CD14-positive monocyte (primary cell): Measurements from ENCODE around the gene PDCD1. TPM values are rescaled to one million over a fixed set of nuclear protein-coding genes. Genes with fewer than 3 reads are reported as not detected.
"Not testable (repeated sequence)": the region's sequence is repeated elsewhere in the genome, so short reads cannot be mapped to it uniquely, and the experiment has no call there.

Source experiments
- DNase-seq, 3 donors: peaks; one replicate each; pipeline ENCODE4 v3.0.0-alpha.2; 2011 to 2022
- H2AFZ ChIP-seq: 2 replicates; pipeline ENCODE4 v1.6.0; 2012; ENCODE audit warnings: mild to moderate bottlenecking, low read depth, low read length, inconsistent platforms; ENCODE audit not compliant: insufficient read depth, poor library complexity, severe bottlenecking
- H3K27ac ChIP-seq, 2 donors: 1 replicate in 1 of 2; 2 replicates in 1 of 2; pipeline ENCODE4 v1.5.1; 2012 to 2013; ENCODE audit warnings: low read length in 2 of 2, control low read depth in 1 of 2, inconsistent platforms in 1 of 2, low read depth in 1 of 2, mild to moderate bottlenecking in 1 of 2
- H3K27me3 ChIP-seq, 2 donors: one replicate each; pipeline versions ENCODE4 v1.6.0 to v1.6.1; 2011 to 2013; ENCODE audit warnings: low read length in 2 of 2; ENCODE audit not compliant: control insufficient read depth in 2 of 2, insufficient read depth in 2 of 2
- H3K36me3 ChIP-seq, 2 donors: replicated peaks in 1 of 2; 1 replicate in 1 of 2; 2 replicates in 1 of 2; pipeline versions ENCODE4 v1.5.1 to v1.6.1; 2012 to 2013; ENCODE audit warnings: low read length in 2 of 2, control low read depth in 1 of 2, inconsistent platforms in 1 of 2, mild to moderate bottlenecking in 1 of 2; ENCODE audit not compliant: insufficient read depth in 2 of 2, control insufficient read depth in 1 of 2
- H3K4me1 ChIP-seq, 2 donors: 1 replicate in 1 of 2; 2 replicates in 1 of 2; pipeline versions ENCODE4 v1.5.1 to v1.6.1; 2012 to 2013; ENCODE audit warnings: low read length in 2 of 2, control low read depth in 1 of 2, inconsistent platforms in 1 of 2, mild to moderate bottlenecking in 1 of 2, moderate library complexity in 1 of 2; ENCODE audit not compliant: insufficient read depth in 2 of 2, control insufficient read depth in 1 of 2
- H3K4me2 ChIP-seq: replicated peaks from 2 replicates; pipeline ENCODE3; 2012; ENCODE audit warnings: low read length, moderate library complexity, mild to moderate bottlenecking; ENCODE audit not compliant: poor library complexity, severe bottlenecking; ENCODE audit errors: extremely low read depth
- H3K4me3 ChIP-seq, 3 experiments: fragments of 200-600 bp in 1 of 3; sonication (generic) in 1 of 3; replicated peaks in 1 of 3; 1 replicate in 2 of 3; 2 replicates in 1 of 3; pipeline ENCODE4 v1.5.1; 2011 to 2013; ENCODE audit warnings: low read length in 3 of 3, mild to moderate bottlenecking in 3 of 3, control low read depth in 2 of 3, low read depth in 2 of 3, inconsistent platforms in 1 of 3, moderate library complexity in 1 of 3
- H3K79me2 ChIP-seq: 2 replicates; pipeline ENCODE4 v1.6.0; 2012; ENCODE audit warnings: mild to moderate bottlenecking, control low read depth, inconsistent platforms, low read length, moderate library complexity; ENCODE audit not compliant: insufficient read depth
- H3K9ac ChIP-seq: 2 replicates; pipeline ENCODE4 v1.6.0; 2017; ENCODE audit warnings: low read length, mild to moderate bottlenecking; ENCODE audit not compliant: insufficient read depth, poor library complexity, severe bottlenecking
- H3K9me3 ChIP-seq, 2 donors: replicated peaks in 1 of 2; 1 replicate in 1 of 2; 2 replicates in 1 of 2; pipeline versions ENCODE4 v1.5.1 to v1.6.1; 2012 to 2013; ENCODE audit warnings: low read length in 2 of 2, control low read depth in 1 of 2; ENCODE audit not compliant: control insufficient read depth in 1 of 2, insufficient read depth in 1 of 2
- H4K20me1 ChIP-seq: 2 replicates; pipeline ENCODE4 v1.6.0; 2012; ENCODE audit warnings: mild to moderate bottlenecking, low read length, control low read depth, moderate library complexity; ENCODE audit not compliant: insufficient read depth
- H3K27ac Mint-ChIP-seq, 7 donors: one replicate each; pipeline ENCODE4 v1.8.0; 2020; ENCODE audit warnings: mild to moderate bottlenecking in 7 of 7, mixed read lengths in 7 of 7, moderate library complexity in 6 of 7, inconsistent platforms in 2 of 7
- H3K27me3 Mint-ChIP-seq, 3 donors: one replicate each; pipeline ENCODE4 v1.8.0; 2021 to 2022; ENCODE audit warnings: low read depth in 3 of 3, mild to moderate bottlenecking in 3 of 3, mixed read lengths in 3 of 3, moderate library complexity in 3 of 3, inconsistent platforms in 1 of 3
- H3K36me3 Mint-ChIP-seq, 2 donors: one replicate each; pipeline ENCODE4 v1.8.0; 2020; ENCODE audit warnings: mixed read lengths in 2 of 2, inconsistent platforms in 1 of 2, mild to moderate bottlenecking in 1 of 2
- H3K4me1 Mint-ChIP-seq: one replicate; pipeline ENCODE4 v1.8.0; 2020; ENCODE audit warnings: mild to moderate bottlenecking, mixed read lengths
- H3K4me3 Mint-ChIP-seq, 2 donors: one replicate each; pipeline ENCODE4 v1.8.0; 2020; ENCODE audit warnings: mild to moderate bottlenecking in 2 of 2, mixed read lengths in 2 of 2, moderate library complexity in 1 of 2
- H3K9me3 Mint-ChIP-seq, 7 donors: one replicate each; pipeline ENCODE4 v1.8.0; 2020 to 2022; ENCODE audit warnings: mixed read lengths in 7 of 7, mild to moderate bottlenecking in 6 of 7, moderate library complexity in 6 of 7, inconsistent platforms in 2 of 7
- WGBS: methylation state at CpG from one replicate; pipeline ENCODE4 v1.1.5; 2013; ENCODE audit warnings: missing lambda C conversion rate; ENCODE audit not compliant: insufficient coverage; 5-methylcytosine and 5-hydroxymethylcytosine counted together
- intact Hi-C, 2 donors: fragments of 100-400 bp; cut with micrococcal nuclease; formaldehyde crosslinking; loops; one replicate each; pipeline versions ENCODE4 v1.15.0 to v1.15.1; 2023
- polyA plus RNA-seq, 3 donors: library from polyadenylated mRNA; depleted of rRNA in 1 of 3; unstranded in 2 of 3; stranded (reverse) in 1 of 3; fragments of 300-500 nt in 2 of 3; fragments of >200 nt in 1 of 3; fragmentation: Illumina TruSeq in 2 of 3; gene quantifications; 1 replicate in 2 of 3; 2 replicates in 1 of 3; pipeline ENCODE4 v1.2.3, GENCODE V29; 2012 to 2021
- TF ChIP-seq, protein P1 (sequence below): fragments of 200-600 bp; IDR thresholded peaks from one replicate; pipeline ENCODE4 v1.8.0; 2022; ENCODE audit warnings: antibody characterized with exemption, mild to moderate bottlenecking

Gene PDCD1
- polyA plus RNA-seq, 3 donors, result 0.08 TPM; not detected in 2

GRCh38 chr2:241818943-241819270 is 39.8 kb downstream of the PDCD1 start:
- Mint-ChIP-seq H3K27me3 (peaks cover 10 to 17% (median 14%) of the 10 kb centered on the region in 3 donors), H3K27ac (peak overlapping the region in 3 of 7 donors; percentile 7 to 70 (median 40)), H3K9me3 (peaks cover 2 to 10% (median 7%) of the 10 kb centered on the region in 7 donors), H3K4me1 (peaks cover 19% of the 10 kb centered on the region), H3K36me3 (no peaks in the 10 kb centered on the region), H3K4me3 (no peak overlapping the region)
- Histone ChIP-seq H3K36me3 (no peaks in the 10 kb centered on the region), H4K20me1 (no peaks in the 10 kb centered on the region), H3K27ac (no peak overlapping the region), H3K79me2 (no peaks in the 10 kb centered on the region), H2AFZ (no peak overlapping the region), H3K4me3 (no peak overlapping the region), H3K4me1 (peaks cover 13 to 18% of the 10 kb centered on the region in 2 donors), H3K9me3 (no peaks in the 10 kb centered on the region), H3K9ac (peak overlapping the region; percentile 32), H3K4me2 (no peak overlapping the region), H3K27me3 (no peaks in the 10 kb centered on the region)
- 76% methylated on average over 6 of the region's 10 CpGs for WGBS
- intact Hi-C loops, result no loop called here
- peak in 1 of 3 donors; percentile 22 for DNase-seq
- TF ChIP-seq, protein P1, sequence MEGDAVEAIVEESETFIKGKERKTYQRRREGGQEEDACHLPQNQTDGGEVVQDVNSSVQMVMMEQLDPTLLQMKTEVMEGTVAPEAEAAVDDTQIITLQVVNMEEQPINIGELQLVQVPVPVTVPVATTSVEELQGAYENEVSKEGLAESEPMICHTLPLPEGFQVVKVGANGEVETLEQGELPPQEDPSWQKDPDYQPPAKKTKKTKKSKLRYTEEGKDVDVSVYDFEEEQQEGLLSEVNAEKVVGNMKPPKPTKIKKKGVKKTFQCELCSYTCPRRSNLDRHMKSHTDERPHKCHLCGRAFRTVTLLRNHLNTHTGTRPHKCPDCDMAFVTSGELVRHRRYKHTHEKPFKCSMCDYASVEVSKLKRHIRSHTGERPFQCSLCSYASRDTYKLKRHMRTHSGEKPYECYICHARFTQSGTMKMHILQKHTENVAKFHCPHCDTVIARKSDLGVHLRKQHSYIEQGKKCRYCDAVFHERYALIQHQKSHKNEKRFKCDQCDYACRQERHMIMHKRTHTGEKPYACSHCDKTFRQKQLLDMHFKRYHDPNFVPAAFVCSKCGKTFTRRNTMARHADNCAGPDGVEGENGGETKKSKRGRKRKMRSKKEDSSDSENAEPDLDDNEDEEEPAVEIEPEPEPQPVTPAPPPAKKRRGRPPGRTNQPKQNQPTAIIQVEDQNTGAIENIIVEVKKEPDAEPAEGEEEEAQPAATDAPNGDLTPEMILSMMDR, result no peak

DNA sequence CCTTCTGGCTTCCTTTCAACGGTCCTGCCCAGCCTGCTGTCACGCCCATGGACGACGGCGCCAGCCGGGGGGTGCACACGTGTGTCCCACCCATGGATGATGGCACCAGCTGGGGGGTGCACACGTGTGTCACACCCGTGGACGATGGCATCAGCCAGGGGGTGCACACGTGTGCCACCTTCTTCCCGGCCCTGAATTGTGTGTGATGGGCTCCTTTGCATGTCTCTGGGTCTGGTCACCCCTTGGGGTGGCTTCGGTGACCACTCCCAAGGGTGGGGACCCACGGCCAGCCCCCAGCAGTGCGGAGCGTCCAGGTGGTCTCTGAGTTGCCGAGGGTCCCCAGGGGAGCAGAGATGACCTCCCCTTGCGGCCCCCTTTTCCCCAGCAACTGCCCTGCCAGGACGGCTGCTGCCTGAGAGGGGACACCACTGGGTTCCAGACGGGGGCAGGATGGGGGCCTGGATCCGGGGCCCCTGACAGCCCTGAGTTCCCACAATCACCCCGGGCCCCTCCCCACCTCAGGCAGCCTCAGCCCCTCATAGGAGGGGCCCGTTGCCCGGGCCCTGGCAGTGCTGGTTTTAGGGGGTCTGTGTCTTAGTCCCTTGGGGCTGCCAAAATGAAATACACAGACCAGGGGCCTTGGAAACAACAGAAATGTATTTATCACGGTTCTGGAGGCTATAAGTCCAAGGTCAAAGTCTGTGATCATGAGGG is 40.3 kb downstream of the PDCD1 start:
- H3K27ac Mint-ChIP-seq, result peak overlapping the region in 2 of 7 donors; percentile 40 to 72
- H3K27me3 Mint-ChIP-seq, result peaks cover 10 to 17% (median 13%) of the 10 kb centered on the region in 3 donors
- no peak overlapping the region for H3K4me3 Mint-ChIP-seq
- TF ChIP-seq, protein P1, result no peak
- Histone ChIP-seq H2AFZ (no peak overlapping the region), H3K79me2 (no peaks in the 10 kb centered on the region), H3K4me1 (peaks cover 13 to 18% of the 10 kb centered on the region in 2 donors), H3K27me3 (no peaks in the 10 kb centered on the region), H4K20me1 (no peaks in the 10 kb centered on the region), H3K27ac (no peak overlapping the region), H3K4me3 (no peak overlapping the region), H3K4me2 (no peak overlapping the region), H3K36me3 (no peaks in the 10 kb centered on the region), H3K9ac (peak overlapping the region; percentile 32), H3K9me3 (no peaks in the 10 kb centered on the region)
- WGBS, result 64% methylated on average over 16 of the region's 25 CpGs
- intact Hi-C loops, result no loop called here
- no peak for DNase-seq
- H3K36me3 Mint-ChIP-seq, result no peaks in the 10 kb centered on the region
- peaks cover 0 to 8% (median 3%) of the 10 kb centered on the region in 7 donors for H3K9me3 Mint-ChIP-seq
- H3K4me1 Mint-ChIP-seq, result peaks cover 19% of the 10 kb centered on the region

GRCh38 chr2:241817821-241818215 is 40.9 kb downstream of the PDCD1 start:
- WGBS, result 69% methylated on average over 7 of the region's 10 CpGs
- H3K27me3 ChIP-seq, H3K9ac ChIP-seq, H3K9me3 ChIP-seq, H3K9me3 Mint-ChIP-seq, intact Hi-C loops, H3K36me3 ChIP-seq, H3K27ac ChIP-seq, DNase-seq, H4K20me1 ChIP-seq, H3K36me3 Mint-ChIP-seq, H3K79me2 ChIP-seq: not testable (repeated sequence)
- Mint-ChIP-seq H3K27me3 (peaks cover 6 to 17% (median 12%) of the 10 kb centered on the region in 3 donors), H3K4me3 (peak overlapping the region in 1 of 2 donors; percentile 75), H3K4me1 (peaks cover 19% of the 10 kb centered on the region), H3K27ac (peak overlapping the region in 3 of 7 donors; percentile 36 to 72 (median 53))
- peak overlapping the region in 1 of 3 experiments; percentile 59 for H3K4me3 ChIP-seq
- H3K4me1 ChIP-seq, result peaks cover 13 to 18% of the 10 kb centered on the region in 2 donors
- peak overlapping the region; percentile 72 for H2AFZ ChIP-seq
- H3K4me2 ChIP-seq, result peak overlapping the region; percentile 68
